IMR-90 (cell line): ENCODE results near the gene NCOR1. TPM values are rescaled to one million over a fixed set of nuclear protein-coding genes. Genes with fewer than 3 reads are reported as not detected.
A peak's percentile ranks its signal among the peaks of the same experiment; 100 is the strongest.

ENCODE experiments used
- ATAC-seq: fragments of 200-7000 bp; cut with Tn5 transposase; 2 replicates; pipeline ENCODE4 v1.9.1; 2020; ENCODE audit warnings: low read depth, mild to moderate bottlenecking, moderate library complexity
- BruUV-seq: library from RNA; stranded (reverse); fragments of 400-500 nt; replicated peaks from 2 replicates; lab custom pipeline; 2021; lab: Mats Ljungman, UMichigan
- CTCF ChIA-PET: fragments of 300-600 bp; formaldehyde crosslinking; extraction: SDS; loops from one replicate; lab custom pipeline; 2021; ENCODE audit warnings: antibody characterized with exemption; lab: Yijun Ruan, JAX
- POLR2A ChIA-PET: fragments of 300-600 bp; sonication (Branson Sonifier 250); formaldehyde crosslinking; loops from one replicate; lab custom pipeline; 2022; ENCODE audit warnings: antibody characterized with exemption; ENCODE audit not compliant: unreplicated experiment; lab: Charles Lee
- DNase-seq: peaks from one replicate; pipeline ENCODE4 v3.0.0; 2013
- H2AFZ ChIP-seq: replicated peaks from 2 replicates; pipeline ENCODE3; 2013; ENCODE audit warnings: low read length, mild to moderate bottlenecking; ENCODE audit not compliant: poor library complexity
- H2AK5ac ChIP-seq: 2 replicates; pipeline ENCODE4 v1.6.1; 2013; ENCODE audit warnings: low read depth, low read length, inconsistent platforms
- H2AK9ac ChIP-seq: replicated peaks from 2 replicates; pipeline ENCODE3; 2013; ENCODE audit warnings: mild to moderate bottlenecking, low read depth, low read length, moderate library complexity; ENCODE audit not compliant: poor library complexity
- H2BK120ac ChIP-seq: 2 replicates; pipeline ENCODE4 v1.6.1; 2013; ENCODE audit warnings: low read depth, low read length, inconsistent platforms
- H2BK15ac ChIP-seq: 3 replicates; pipeline ENCODE4 v1.6.1; 2013; ENCODE audit warnings: low read depth, low read length, inconsistent platforms
- H2BK20ac ChIP-seq: 2 replicates; pipeline ENCODE4 v1.6.1; 2013; ENCODE audit warnings: low read depth, mild to moderate bottlenecking, inconsistent platforms, low read length, moderate library complexity
- H2BK5ac ChIP-seq: 2 replicates; pipeline ENCODE4 v1.6.1; 2013; ENCODE audit warnings: mild to moderate bottlenecking, low read depth, low read length, inconsistent platforms; ENCODE audit not compliant: poor library complexity, severe bottlenecking
- H3K14ac ChIP-seq: replicated peaks from 2 replicates; pipeline ENCODE4 v1.6.1; 2013; ENCODE audit warnings: low read depth, low read length, inconsistent platforms
- H3K18ac ChIP-seq: 2 replicates; pipeline ENCODE4 v1.6.1; 2013; ENCODE audit warnings: low read depth, low read length, control low read depth
- H3K23ac ChIP-seq: 2 replicates; pipeline ENCODE4 v1.6.1; 2013; ENCODE audit warnings: low read depth, low read length, inconsistent platforms
- H3K27ac ChIP-seq: 2 replicates; pipeline ENCODE4 v1.5.1; 2013; ENCODE audit warnings: mild to moderate bottlenecking, control low read depth, low read length; ENCODE audit not compliant: insufficient read depth
- H3K27me3 ChIP-seq: 2 replicates; pipeline ENCODE4 v1.6.1; 2013; ENCODE audit warnings: low read length; ENCODE audit not compliant: control insufficient read depth, insufficient read depth
- H3K36me3 ChIP-seq: 2 replicates; pipeline ENCODE4 v1.6.1; 2013; ENCODE audit warnings: low read length, mixed read lengths; ENCODE audit not compliant: control insufficient read depth, insufficient read depth
- H3K4ac ChIP-seq: 2 replicates; pipeline ENCODE4 v1.6.1; 2013; ENCODE audit warnings: low read depth, low read length, inconsistent platforms
- H3K4me1 ChIP-seq: 2 replicates; pipeline ENCODE4 v1.6.1; 2013; ENCODE audit warnings: low read length, mixed read lengths; ENCODE audit not compliant: control insufficient read depth, insufficient read depth
- H3K4me2 ChIP-seq: 2 replicates; pipeline ENCODE4 v1.6.1; 2013; ENCODE audit warnings: low read depth, mild to moderate bottlenecking, control low read depth, low read length, moderate library complexity
- H3K4me3 ChIP-seq: 2 replicates; pipeline ENCODE4 v1.5.1; 2013; ENCODE audit warnings: low read depth, mild to moderate bottlenecking, control low read depth, low read length, moderate library complexity; ENCODE audit not compliant: insufficient read depth
- H3K56ac ChIP-seq: 2 replicates; pipeline ENCODE4 v1.6.1; 2013; ENCODE audit warnings: low read length, inconsistent platforms; ENCODE audit not compliant: insufficient read depth; ENCODE audit errors: extremely low read depth
- H3K79me1 ChIP-seq, 2 experiments: 2 replicates each; pipeline ENCODE4 v1.6.1; 2013; ENCODE audit warnings: low read length in 2 of 2, inconsistent platforms in 1 of 2, low read depth in 1 of 2
- H3K9ac ChIP-seq: 2 replicates; pipeline ENCODE4 v1.6.1; 2013; ENCODE audit warnings: low read depth, low read length, control low read depth
- H3K9me1 ChIP-seq: 2 replicates; pipeline ENCODE4 v1.6.1; 2013; ENCODE audit warnings: low read length, inconsistent platforms; ENCODE audit not compliant: insufficient read depth
- H3K9me3 ChIP-seq: 2 replicates; pipeline ENCODE4 v1.6.1; 2013; ENCODE audit warnings: low read length; ENCODE audit not compliant: control insufficient read depth, insufficient read depth
- H4K20me1 ChIP-seq: 2 replicates; pipeline ENCODE4 v1.6.1; 2013; ENCODE audit warnings: low read length, inconsistent platforms; ENCODE audit not compliant: insufficient read depth
- H4K5ac ChIP-seq: 2 replicates; pipeline ENCODE4 v1.6.1; 2013; ENCODE audit warnings: mild to moderate bottlenecking, low read depth, low read length, control low read depth
- H4K8ac ChIP-seq, 2 experiments: 2 replicates each; pipeline ENCODE4 v1.6.1; 2013; ENCODE audit warnings: low read depth in 2 of 2, low read length in 2 of 2, control low read depth in 1 of 2, inconsistent platforms in 1 of 2
- H4K91ac ChIP-seq: 2 replicates; pipeline ENCODE4 v1.6.1; 2013; ENCODE audit warnings: low read depth, low read length, inconsistent platforms; ENCODE audit not compliant: insufficient read depth
- BHLHE40 ChIP-seq: fragments of 150-350 bp; IDR thresholded peaks from 2 replicates; pipeline ENCODE4 v1.6.1; 2016; ENCODE audit warnings: mild to moderate bottlenecking, low read depth, low read length
- CEBPB ChIP-seq: IDR thresholded peaks from 2 replicates; pipeline ENCODE4 v1.6.1; 2012; ENCODE audit warnings: low read depth, low read length, improper control_type of control experiment
- FOS ChIP-seq: fragments of 150-350 bp; IDR thresholded peaks from 2 replicates; pipeline ENCODE4 v1.6.1; 2016; ENCODE audit warnings: low read depth, low read length
- MAZ ChIP-seq: IDR thresholded peaks from 2 replicates; pipeline ENCODE4 v1.6.1; 2012; ENCODE audit warnings: low read depth, mild to moderate bottlenecking, low read length, improper control_type of control experiment, moderate library complexity, borderline replicate concordance
- POLR2A ChIP-seq: IDR thresholded peaks from 2 replicates; pipeline ENCODE4 v1.6.1; 2012; ENCODE audit warnings: mild to moderate bottlenecking, low read depth, low read length
- RAD21 ChIP-seq: IDR thresholded peaks from 2 replicates; pipeline ENCODE4 v1.6.1; 2012; ENCODE audit warnings: low read length, improper control_type of control experiment
- RCOR1 ChIP-seq: IDR thresholded peaks from 2 replicates; pipeline ENCODE4 v1.6.1; 2012; ENCODE audit warnings: mild to moderate bottlenecking, low read length, improper control_type of control experiment; ENCODE audit not compliant: insufficient replicate concordance
- RFX5 ChIP-seq: IDR thresholded peaks from 2 replicates; pipeline ENCODE4 v1.8.0; 2012; ENCODE audit warnings: low read depth, mild to moderate bottlenecking, low read length, moderate library complexity
- SMC3 ChIP-seq: fragments of 150-350 bp; IDR thresholded peaks from 2 replicates; pipeline ENCODE4 v1.6.1; 2016; ENCODE audit warnings: low read depth, mild to moderate bottlenecking, antibody characterized with exemption, low read length, moderate library complexity
- WGBS, 2 experiments: methylation state at CpG; one replicate each; pipeline versions ENCODE4 v1.1.5 to v1.1.7; 2013; ENCODE audit warnings: missing lambda C conversion rate in 2 of 2; ENCODE audit not compliant: insufficient read length in 1 of 2; ENCODE audit errors: extremely low coverage in 2 of 2; 5-methylcytosine and 5-hydroxymethylcytosine counted together
- dilution Hi-C: fragments of 300-500 bp; cut with HindIII; formaldehyde crosslinking; loops from one replicate; pipeline ENCODE4 v1.14.3; 2018; ENCODE audit warnings: low sequenced_read_pairs; ENCODE audit not compliant: unreplicated experiment
- in situ Hi-C: fragments of 300-500 bp; cut with MboI; formaldehyde crosslinking; loops from 3 replicates; pipeline ENCODE4 v1.14.3; 2019; ENCODE audit warnings: low sequenced_read_pairs, inconsistent platforms, mixed read lengths
- intact Hi-C: fragments of 100-400 bp; cut with micrococcal nuclease; formaldehyde crosslinking; loops from 2 replicates; pipeline ENCODE4 v1.10.0; 2022
- polyA plus RNA-seq, 3 experiments: library from polyadenylated mRNA; depleted of rRNA; stranded (reverse); fragments of >200 nt; gene quantifications; 2 replicates each; pipeline ENCODE4 v1.2.3, GENCODE V29; 2012; ENCODE audit warnings: low replicate concordance in 1 of 3
- total RNA-seq: library from RNA; depleted of rRNA; stranded (reverse); fragments of >200 nt; gene quantifications from 2 replicates; pipeline ENCODE4 v1.2.3, GENCODE V29; 2012
- TF ChIP-seq, protein P1 (sequence below): fragments of 150-350 bp; IDR thresholded peaks from 2 replicates; pipeline ENCODE4 v1.6.1; 2017; ENCODE audit warnings: mild to moderate bottlenecking, antibody characterized with exemption, low read length, low read depth
- TF ChIP-seq, protein P2 (sequence below): conservative IDR thresholded peaks from 2 replicates; pipeline ENCODE4 v1.5.1; 2012; ENCODE audit warnings: mild to moderate bottlenecking, low read depth, low read length, improper control_type of control experiment

The NCOR1 gene
- total and polyA plus RNA-seq, 2 of the 4 experiments (the other 2 are of a cell fraction) = 54.5 to 80.3 TPM

DNA sequence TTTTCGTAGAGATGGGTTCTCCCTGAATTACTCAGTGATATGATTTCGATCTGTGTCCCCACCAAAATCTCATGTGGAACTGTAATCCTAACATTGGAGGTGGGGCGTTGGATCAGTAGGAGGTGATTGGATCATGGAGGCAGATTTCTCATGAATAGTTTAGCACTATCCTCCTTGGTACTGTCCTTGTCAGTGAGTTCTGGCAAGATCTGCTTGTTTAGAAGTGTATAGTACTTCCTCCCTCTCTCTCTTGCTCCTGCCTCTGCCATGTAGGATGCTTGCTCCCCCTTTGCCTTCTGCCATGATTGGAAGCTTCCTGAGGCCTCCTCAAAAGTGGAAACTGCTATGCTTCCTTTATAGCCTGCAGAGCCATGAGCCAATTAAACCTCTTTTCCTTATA, 24.6 kb upstream of the NCOR1 start:
- Histone ChIP-seq H3K18ac (no peak overlapping the region), H3K9me1 (no peaks in the 10 kb centered on the region), H2AK9ac (no peak overlapping the region), H3K14ac (no peak overlapping the region), H3K4ac (no peak overlapping the region), H3K27ac (no peak overlapping the region), H2BK5ac (no peak overlapping the region), H2BK15ac (no peak overlapping the region), H2BK120ac (no peak overlapping the region), H3K79me1 (peaks cover 9 to 28% of the 10 kb centered on the region in 2 experiments), H3K23ac (no peak overlapping the region), H4K8ac (no peak overlapping the region), H3K4me2 (no peak overlapping the region), H4K20me1 (no peaks in the 10 kb centered on the region), H4K5ac (no peak overlapping the region), H4K91ac (no peak overlapping the region), H2AFZ (no peak overlapping the region), H3K9ac (no peak overlapping the region), H3K4me1 (peaks cover 3% of the 10 kb centered on the region; the same call in 1 of the 2 replicates), H3K4me3 (no peak overlapping the region), H3K36me3 (no peaks in the 10 kb centered on the region), H3K9me3 (no peaks in the 10 kb centered on the region), H2AK5ac (peak overlapping the region; percentile 2; the same call in 1 of the 2 replicates), H3K27me3 (no peaks in the 10 kb centered on the region), H3K56ac (no peak overlapping the region), H2BK20ac (no peak overlapping the region)
- intact Hi-C loops = no loop called here
- no TSS peak for BruUV-seq
- no peak for ATAC-seq
- CTCF ChIA-PET = no interaction called here
- dilution Hi-C loops = no loop called here
- in situ Hi-C loops = no loop called here
- WGBS, 2 experiments = 100% methylated on average over 2 of the region's 3 CpGs; no CpG with 5 or more reads in 1 of the 2 experiments
- no peak for DNase-seq
- TF ChIP-seq, protein P1, sequence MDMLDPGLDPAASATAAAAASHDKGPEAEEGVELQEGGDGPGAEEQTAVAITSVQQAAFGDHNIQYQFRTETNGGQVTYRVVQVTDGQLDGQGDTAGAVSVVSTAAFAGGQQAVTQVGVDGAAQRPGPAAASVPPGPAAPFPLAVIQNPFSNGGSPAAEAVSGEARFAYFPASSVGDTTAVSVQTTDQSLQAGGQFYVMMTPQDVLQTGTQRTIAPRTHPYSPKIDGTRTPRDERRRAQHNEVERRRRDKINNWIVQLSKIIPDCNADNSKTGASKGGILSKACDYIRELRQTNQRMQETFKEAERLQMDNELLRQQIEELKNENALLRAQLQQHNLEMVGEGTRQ = no peak
- TF ChIP-seq BHLHE40 (no peak), MAZ (no peak), RFX5 (no peak), SMC3 (no peak), CEBPB (no peak), RAD21 (no peak), RCOR1 (no peak), FOS (no peak), POLR2A (no peak)
- TF ChIP-seq, protein P2, sequence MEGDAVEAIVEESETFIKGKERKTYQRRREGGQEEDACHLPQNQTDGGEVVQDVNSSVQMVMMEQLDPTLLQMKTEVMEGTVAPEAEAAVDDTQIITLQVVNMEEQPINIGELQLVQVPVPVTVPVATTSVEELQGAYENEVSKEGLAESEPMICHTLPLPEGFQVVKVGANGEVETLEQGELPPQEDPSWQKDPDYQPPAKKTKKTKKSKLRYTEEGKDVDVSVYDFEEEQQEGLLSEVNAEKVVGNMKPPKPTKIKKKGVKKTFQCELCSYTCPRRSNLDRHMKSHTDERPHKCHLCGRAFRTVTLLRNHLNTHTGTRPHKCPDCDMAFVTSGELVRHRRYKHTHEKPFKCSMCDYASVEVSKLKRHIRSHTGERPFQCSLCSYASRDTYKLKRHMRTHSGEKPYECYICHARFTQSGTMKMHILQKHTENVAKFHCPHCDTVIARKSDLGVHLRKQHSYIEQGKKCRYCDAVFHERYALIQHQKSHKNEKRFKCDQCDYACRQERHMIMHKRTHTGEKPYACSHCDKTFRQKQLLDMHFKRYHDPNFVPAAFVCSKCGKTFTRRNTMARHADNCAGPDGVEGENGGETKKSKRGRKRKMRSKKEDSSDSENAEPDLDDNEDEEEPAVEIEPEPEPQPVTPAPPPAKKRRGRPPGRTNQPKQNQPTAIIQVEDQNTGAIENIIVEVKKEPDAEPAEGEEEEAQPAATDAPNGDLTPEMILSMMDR = no peak
- POLR2A ChIA-PET = no interaction called here
